ENCODE measurements around the gene GRAMD2B.

Gene GRAMD2B

DNA sequence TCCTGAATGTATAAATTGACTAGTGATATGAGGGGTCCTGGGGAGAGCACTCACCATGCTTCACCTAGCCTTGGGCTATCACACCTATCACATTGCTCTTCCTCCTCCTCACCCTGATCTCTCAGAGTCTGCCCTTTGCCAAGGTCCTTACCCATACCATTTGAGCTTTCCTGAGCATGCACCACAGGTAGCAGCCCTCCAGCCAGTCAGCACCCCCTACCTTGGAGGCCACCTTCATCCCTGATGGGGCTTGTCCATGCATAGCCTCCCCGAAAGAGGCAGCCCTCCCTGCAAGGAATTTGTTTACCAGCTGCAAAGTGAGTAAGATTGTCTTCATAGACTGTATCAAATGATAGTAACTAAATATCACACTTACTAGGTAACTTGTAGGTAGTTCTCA is 88.8 kb downstream of the GRAMD2B start:
- H3K9me2 ChIP-seq (replicated peaks; ENCODE audit: low read depth, low read length) = no peaks in the 10 kb centered on the region
- H3K4me1 ChIP-seq (ENCODE audit: insufficient read depth, low read length, poor library complexity, severe bottlenecking) = peaks cover 7% of the 10 kb centered on the region
- no peaks in the 10 kb centered on the region for H4K20me1 ChIP-seq (ENCODE audit: insufficient read depth, low read length, poor library complexity, severe bottlenecking)
- no peaks in the 10 kb centered on the region for H3F3A ChIP-seq (ENCODE audit: low read depth)
- TF ChIP-seq, protein P1, sequence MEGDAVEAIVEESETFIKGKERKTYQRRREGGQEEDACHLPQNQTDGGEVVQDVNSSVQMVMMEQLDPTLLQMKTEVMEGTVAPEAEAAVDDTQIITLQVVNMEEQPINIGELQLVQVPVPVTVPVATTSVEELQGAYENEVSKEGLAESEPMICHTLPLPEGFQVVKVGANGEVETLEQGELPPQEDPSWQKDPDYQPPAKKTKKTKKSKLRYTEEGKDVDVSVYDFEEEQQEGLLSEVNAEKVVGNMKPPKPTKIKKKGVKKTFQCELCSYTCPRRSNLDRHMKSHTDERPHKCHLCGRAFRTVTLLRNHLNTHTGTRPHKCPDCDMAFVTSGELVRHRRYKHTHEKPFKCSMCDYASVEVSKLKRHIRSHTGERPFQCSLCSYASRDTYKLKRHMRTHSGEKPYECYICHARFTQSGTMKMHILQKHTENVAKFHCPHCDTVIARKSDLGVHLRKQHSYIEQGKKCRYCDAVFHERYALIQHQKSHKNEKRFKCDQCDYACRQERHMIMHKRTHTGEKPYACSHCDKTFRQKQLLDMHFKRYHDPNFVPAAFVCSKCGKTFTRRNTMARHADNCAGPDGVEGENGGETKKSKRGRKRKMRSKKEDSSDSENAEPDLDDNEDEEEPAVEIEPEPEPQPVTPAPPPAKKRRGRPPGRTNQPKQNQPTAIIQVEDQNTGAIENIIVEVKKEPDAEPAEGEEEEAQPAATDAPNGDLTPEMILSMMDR (conservative IDR thresholded peaks at IDR 0.05; ENCODE audit: low read length) = no peak
- TF ChIP-seq EZH2phosphoT487 (IDR thresholded peaks at IDR 0.05; ENCODE audit: borderline replicate concordance) = no peak
- no peaks in the 10 kb centered on the region for H3K79me2 ChIP-seq (ENCODE audit: insufficient read depth, low read length)
- H2AFZ ChIP-seq (ENCODE audit: low read length) = no peak overlapping the region
- H3K4me2 ChIP-seq (ENCODE audit: low read depth, low read length, poor library complexity, severe bottlenecking) = no peak overlapping the region
- no peak overlapping the region for H3K4me3 ChIP-seq (ENCODE audit: low read length, poor library complexity, severe bottlenecking)
- H3K9me3 ChIP-seq (ENCODE audit: insufficient read depth, low read depth, low read length) = no peaks in the 10 kb centered on the region
- H3K9ac ChIP-seq (ENCODE audit: low read depth, low read length, poor library complexity, severe bottlenecking) = no peak overlapping the region
- no peaks in the 10 kb centered on the region for H3K36me3 ChIP-seq (ENCODE audit: insufficient read depth, low read length)
- no peaks in the 10 kb centered on the region for H3K27me3 ChIP-seq (ENCODE audit: insufficient read depth, low read length, poor library complexity, severe bottlenecking)

DNA sequence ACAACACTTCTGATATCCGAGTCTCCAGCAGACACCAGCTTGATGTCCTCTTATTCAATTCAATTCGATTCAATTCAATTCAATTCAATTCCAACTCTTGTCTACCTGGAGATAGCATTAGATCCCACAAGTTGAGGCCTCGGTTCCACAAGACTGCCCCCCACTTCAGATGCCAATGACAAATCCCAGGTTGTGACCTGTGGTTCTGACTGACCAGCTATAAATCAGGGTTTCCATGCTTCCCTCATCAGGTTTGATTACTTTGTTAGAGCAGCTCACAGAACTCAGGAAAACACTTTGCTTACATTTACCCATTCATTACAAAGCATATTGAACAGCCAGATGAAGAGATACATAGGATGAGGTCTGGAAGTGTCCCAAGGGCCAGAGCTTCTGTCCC is 89.2 kb downstream of the GRAMD2B start:
- H4K20me1 ChIP-seq (ENCODE audit: insufficient read depth, low read length, poor library complexity, severe bottlenecking) = no peaks in the 10 kb centered on the region
- H3K4me1 ChIP-seq (ENCODE audit: insufficient read depth, low read length, poor library complexity, severe bottlenecking) = peaks cover 7% of the 10 kb centered on the region
- no peak overlapping the region for H3K4me3 ChIP-seq (ENCODE audit: low read length, poor library complexity, severe bottlenecking)
- H3F3A ChIP-seq (ENCODE audit: low read depth) = no peaks in the 10 kb centered on the region
- no peak overlapping the region for H3K9ac ChIP-seq (ENCODE audit: low read depth, low read length, poor library complexity, severe bottlenecking)
- H3K27me3 ChIP-seq (ENCODE audit: insufficient read depth, low read length, poor library complexity, severe bottlenecking) = no peaks in the 10 kb centered on the region
- no peak overlapping the region for H2AFZ ChIP-seq (ENCODE audit: low read length)
- no peaks in the 10 kb centered on the region for H3K36me3 ChIP-seq (ENCODE audit: insufficient read depth, low read length)
- no peaks in the 10 kb centered on the region for H3K9me3 ChIP-seq (ENCODE audit: insufficient read depth, low read depth, low read length)
- no peak overlapping the region for H3K4me2 ChIP-seq (ENCODE audit: low read depth, low read length, poor library complexity, severe bottlenecking)
- H3K79me2 ChIP-seq (ENCODE audit: insufficient read depth, low read length) = no peaks in the 10 kb centered on the region
- H3K9me2 ChIP-seq (replicated peaks; ENCODE audit: low read depth, low read length) = no peaks in the 10 kb centered on the region
- TF ChIP-seq, protein P1 (conservative IDR thresholded peaks at IDR 0.05; ENCODE audit: low read length) = no peak
- TF ChIP-seq EZH2phosphoT487 (IDR thresholded peaks at IDR 0.05; ENCODE audit: borderline replicate concordance) = no peak

DNA sequence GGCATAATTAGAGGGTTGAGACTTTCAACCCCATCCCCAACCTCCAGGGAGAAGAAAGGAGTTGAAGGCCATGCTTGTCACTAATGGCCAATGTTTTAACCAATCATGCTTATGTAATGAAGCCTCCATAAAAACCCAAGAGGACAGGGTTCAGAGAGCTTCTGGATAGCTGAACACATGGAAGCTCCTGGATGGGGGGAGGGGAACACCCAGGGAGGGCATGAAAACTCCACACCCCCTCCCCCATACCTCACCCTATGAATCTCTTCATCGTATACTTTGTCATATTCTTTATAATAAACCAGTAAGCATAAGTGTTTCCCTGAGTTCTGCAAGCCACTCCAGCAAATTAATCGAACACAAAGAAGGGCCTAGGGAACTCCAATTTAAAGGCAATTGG is 90.1 kb downstream of the GRAMD2B start:
- Histone ChIP-seq H3K36me3 (ENCODE audit: insufficient read depth, low read length) (no peaks in the 10 kb centered on the region), H3F3A (ENCODE audit: low read depth) (no peaks in the 10 kb centered on the region), H3K4me2 (ENCODE audit: low read depth, low read length, poor library complexity, severe bottlenecking) (no peak overlapping the region), H3K9me3 (ENCODE audit: insufficient read depth, low read depth, low read length) (no peaks in the 10 kb centered on the region), H2AFZ (ENCODE audit: low read length) (no peak overlapping the region), H3K9ac (ENCODE audit: low read depth, low read length, poor library complexity, severe bottlenecking) (no peak overlapping the region), H3K9me2 (replicated peaks; ENCODE audit: low read depth, low read length) (no peaks in the 10 kb centered on the region), H3K79me2 (ENCODE audit: insufficient read depth, low read length) (no peaks in the 10 kb centered on the region), H3K4me1 (ENCODE audit: insufficient read depth, low read length, poor library complexity, severe bottlenecking) (peaks cover 7% of the 10 kb centered on the region), H4K20me1 (ENCODE audit: insufficient read depth, low read length, poor library complexity, severe bottlenecking) (no peaks in the 10 kb centered on the region), H3K4me3 (ENCODE audit: low read length, poor library complexity, severe bottlenecking) (no peak overlapping the region), H3K27me3 (ENCODE audit: insufficient read depth, low read length, poor library complexity, severe bottlenecking) (no peaks in the 10 kb centered on the region)
- TF ChIP-seq, protein P1 (conservative IDR thresholded peaks at IDR 0.05; ENCODE audit: low read length) = no peak
- TF ChIP-seq EZH2phosphoT487 (IDR thresholded peaks at IDR 0.05; ENCODE audit: borderline replicate concordance) = no peak

Measured in Loucy (cell line).